ENCODE results near the gene STRBP. TPM values are rescaled to one million over a fixed set of nuclear protein-coding genes. Genes with fewer than 3 reads are reported as not detected.

Gene STRBP
- total and polyA plus RNA-seq, 9 of the 15 experiments (the other 6 are each of a cell fraction or from before 2014, with no cell fraction given): 27.7 to 84.0 (median 70.2) TPM

DNA sequence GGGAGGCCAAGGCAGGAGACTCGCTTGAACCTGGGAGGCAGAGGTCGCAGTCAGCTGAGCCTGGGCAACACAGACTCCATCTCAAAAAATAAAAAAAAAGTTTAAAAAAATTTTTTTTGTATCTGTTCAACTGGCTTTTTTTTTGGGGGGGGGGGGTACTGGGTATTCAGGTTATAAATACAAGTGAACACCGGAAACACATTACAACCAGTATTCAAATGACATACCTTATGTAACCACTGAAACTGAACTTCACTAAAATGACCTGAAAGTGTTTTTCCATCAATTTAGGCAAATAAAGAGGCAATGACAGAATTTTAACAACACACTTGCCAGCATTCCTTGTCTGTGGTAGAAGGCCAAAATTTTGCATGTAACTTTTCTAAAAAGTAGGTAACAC is 33.5 kb downstream of the STRBP start:
- 94% methylated on average over 3 of the region's 3 CpGs for WGBS (ENCODE audit: insufficient coverage, low coverage, missing lambda C conversion rate)
- H3K79me2 ChIP-seq (ENCODE audit: control insufficient read depth, insufficient read depth, low read length): peaks cover 58% of the 10 kb centered on the region
- H3K4me2 ChIP-seq (ENCODE audit: insufficient read depth, low read length): no peak overlapping the region
- TF ChIP-seq, protein P1, sequence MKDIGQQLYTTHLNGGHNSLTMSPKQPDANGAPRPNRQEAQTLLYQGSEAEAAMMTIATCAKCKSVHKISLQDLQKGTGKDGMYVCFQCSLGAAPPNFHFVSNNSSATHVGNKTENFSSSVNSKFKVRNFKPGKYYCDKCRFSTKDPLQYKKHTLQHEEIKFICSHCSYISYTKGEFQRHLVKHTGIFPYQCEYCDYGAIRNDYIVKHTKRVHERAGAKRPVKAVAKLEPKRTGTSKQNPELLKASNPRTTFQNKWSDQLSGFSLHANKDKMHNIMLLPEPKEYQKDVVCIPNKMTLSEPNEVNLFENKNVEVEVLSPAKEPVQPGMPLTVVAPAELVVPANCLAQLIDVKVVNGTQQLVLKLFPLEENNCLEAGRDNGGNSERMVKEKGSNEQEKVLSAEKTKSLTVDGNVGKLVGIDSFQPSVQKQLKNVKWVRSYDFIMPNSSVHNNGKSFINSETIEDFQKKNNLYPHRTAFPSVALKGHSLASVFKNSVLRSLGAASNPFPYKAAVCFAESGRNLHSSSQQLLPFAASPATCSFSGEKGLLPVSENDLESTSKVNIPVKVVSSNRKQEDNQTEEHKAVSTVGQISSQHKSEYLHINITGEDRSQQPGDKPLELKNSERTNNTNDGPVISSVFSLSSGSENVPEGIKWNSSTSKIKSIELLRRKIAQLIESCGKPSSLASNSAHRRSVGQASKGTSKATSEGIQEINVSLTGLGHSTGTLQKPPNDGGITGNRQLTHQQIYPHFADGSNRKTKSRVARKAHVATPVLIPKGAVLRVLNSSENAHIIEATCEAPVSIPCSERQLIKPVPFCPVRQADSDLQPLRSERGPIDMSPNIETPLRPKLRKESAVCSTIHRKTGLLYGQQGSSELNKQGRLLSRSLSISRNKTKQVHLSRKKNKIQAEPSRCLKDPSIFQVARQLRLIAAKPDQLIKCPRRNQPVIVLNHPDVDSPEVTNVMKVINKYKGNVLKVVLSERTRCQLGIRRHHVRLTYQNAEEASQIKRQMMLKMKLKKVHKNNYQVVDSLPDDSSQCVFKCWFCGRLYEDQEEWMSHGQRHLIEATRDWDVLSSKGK (CRISPR knock-in tag; IDR thresholded peaks at IDR 0.05): no peak
- TF ChIP-seq NR4A1 (CRISPR knock-in tag; IDR thresholded peaks at IDR 0.05) (no peak), NR4A1 (tag; IDR thresholded peaks at IDR 0.05) (no peak)
- ATAC-seq (no peak), DNase-seq (ENCODE audit: extremely low read depth in 1 of 4, low spot score in 3 of 4) (no peak), FAIRE-seq (no peak)
- in situ Hi-C loops (cut with MboI) (no loop called here), intact Hi-C loops (cut with micrococcal nuclease) (no loop called here)
- H2AFZ ChIP-seq (ENCODE audit: low read depth, low read length): no peak overlapping the region
- H3K9ac ChIP-seq (ENCODE audit: insufficient read depth in 1 of 2, low read depth in 2 of 2, low read length in 2 of 2): no peak overlapping the region
- no peaks in the 10 kb centered on the region for H3K9me1 ChIP-seq (ENCODE audit: control insufficient read depth, insufficient read depth, low read length)
- no peaks in the 10 kb centered on the region for H3K27me3 ChIP-seq (ENCODE audit: control insufficient read depth in 2 of 2, insufficient read depth in 2 of 2, low read length in 2 of 2)
- POLR2A ChIA-PET: interaction anchor here (0.7 kb wide), 1 partner anchor 102 kb away, joined by 3 read pairs; no protein-coding TSS in a partner anchor
- CTCF ChIA-PET (ENCODE audit: low intra/inter-chr PET ratio): no interaction called here
- H3K36me3 ChIP-seq (ENCODE audit: control insufficient read depth, insufficient read depth, low read length): peaks cover 16% of the 10 kb centered on the region
- H4K20me1 ChIP-seq (replicated peaks; ENCODE audit: control insufficient read depth, insufficient read depth, low read length): no peaks in the 10 kb centered on the region; the same call in 1 of the 2 replicates
- BruUV-seq (replicated peaks): no TSS peak
- H3K27ac ChIP-seq (ENCODE audit: extremely low read depth, low read depth, low read length): no peak overlapping the region
- H3K9me3 ChIP-seq (replicated peaks; ENCODE audit: control insufficient read depth, insufficient read depth, low read depth, low read length): no peaks in the 10 kb centered on the region
- peaks cover 0 to 5% of the 10 kb centered on the region in 2 experiments; a peak in 1 of 5 replicates for H3K4me1 ChIP-seq (replicated peaks in 1 of 2; ENCODE audit: control insufficient read depth in 2 of 2, insufficient read depth in 2 of 2, low read length in 2 of 2)
- H3K4me3 ChIP-seq: no peak overlapping the region

All from K562 (cell line).